ENCODE results near the gene LZTR1. TPM values are rescaled to one million over a fixed set of nuclear protein-coding genes. Genes with fewer than 3 reads are reported as not detected.
A peak's percentile ranks its signal among the peaks of the same experiment; 100 is the strongest.

The LZTR1 gene
- total and polyA plus RNA-seq, 2 experiments from 2014 or later: 41.3 to 50.4 TPM

GRCh38 chr22:20983081-20983771 lies 1.1 kb downstream of the LZTR1 start:
- H3K9me2 ChIP-seq (replicated peaks; ENCODE audit: insufficient read depth): no peaks in the 10 kb centered on the region
- TF ChIP-seq, protein P1, sequence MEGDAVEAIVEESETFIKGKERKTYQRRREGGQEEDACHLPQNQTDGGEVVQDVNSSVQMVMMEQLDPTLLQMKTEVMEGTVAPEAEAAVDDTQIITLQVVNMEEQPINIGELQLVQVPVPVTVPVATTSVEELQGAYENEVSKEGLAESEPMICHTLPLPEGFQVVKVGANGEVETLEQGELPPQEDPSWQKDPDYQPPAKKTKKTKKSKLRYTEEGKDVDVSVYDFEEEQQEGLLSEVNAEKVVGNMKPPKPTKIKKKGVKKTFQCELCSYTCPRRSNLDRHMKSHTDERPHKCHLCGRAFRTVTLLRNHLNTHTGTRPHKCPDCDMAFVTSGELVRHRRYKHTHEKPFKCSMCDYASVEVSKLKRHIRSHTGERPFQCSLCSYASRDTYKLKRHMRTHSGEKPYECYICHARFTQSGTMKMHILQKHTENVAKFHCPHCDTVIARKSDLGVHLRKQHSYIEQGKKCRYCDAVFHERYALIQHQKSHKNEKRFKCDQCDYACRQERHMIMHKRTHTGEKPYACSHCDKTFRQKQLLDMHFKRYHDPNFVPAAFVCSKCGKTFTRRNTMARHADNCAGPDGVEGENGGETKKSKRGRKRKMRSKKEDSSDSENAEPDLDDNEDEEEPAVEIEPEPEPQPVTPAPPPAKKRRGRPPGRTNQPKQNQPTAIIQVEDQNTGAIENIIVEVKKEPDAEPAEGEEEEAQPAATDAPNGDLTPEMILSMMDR (IDR thresholded peaks at IDR 0.05; ENCODE audit: poor library complexity): no peak
- TF ChIP-seq EZH2phosphoT487 (IDR thresholded peaks at IDR 0.05; ENCODE audit: low read depth, severe bottlenecking, unreplicated experiment): no peak
- TF ChIP-seq EZH2 (IDR thresholded peaks at IDR 0.05; ENCODE audit: borderline replicate concordance): no peak
- no peaks in the 10 kb centered on the region for H4K20me1 ChIP-seq (ENCODE audit: insufficient read depth, poor library complexity, severe bottlenecking)
- H3K9me3 ChIP-seq (ENCODE audit: low read depth): no peaks in the 10 kb centered on the region
- H3K4me3 ChIP-seq: peak overlapping the region; percentile 55
- H3K27ac ChIP-seq: no peak overlapping the region
- no peaks in the 10 kb centered on the region for H3K27me3 ChIP-seq
- DNase-seq (ENCODE audit: low spot score): no peak
- H3K4me1 ChIP-seq (ENCODE audit: insufficient read depth): peaks cover 23% of the 10 kb centered on the region
- H3K4me2 ChIP-seq: peak overlapping the region; percentile 88
- peaks cover 18% of the 10 kb centered on the region for H3K79me2 ChIP-seq
- WGBS (ENCODE audit: low lambda C conversion rate, missing lambda C conversion rate): 87% methylated on average over 5 of the region's 5 CpGs
- H2AFZ ChIP-seq: no peak overlapping the region
- H3K36me3 ChIP-seq (replicated peaks; ENCODE audit: insufficient read depth, low read depth): no peaks in the 10 kb centered on the region

DNA sequence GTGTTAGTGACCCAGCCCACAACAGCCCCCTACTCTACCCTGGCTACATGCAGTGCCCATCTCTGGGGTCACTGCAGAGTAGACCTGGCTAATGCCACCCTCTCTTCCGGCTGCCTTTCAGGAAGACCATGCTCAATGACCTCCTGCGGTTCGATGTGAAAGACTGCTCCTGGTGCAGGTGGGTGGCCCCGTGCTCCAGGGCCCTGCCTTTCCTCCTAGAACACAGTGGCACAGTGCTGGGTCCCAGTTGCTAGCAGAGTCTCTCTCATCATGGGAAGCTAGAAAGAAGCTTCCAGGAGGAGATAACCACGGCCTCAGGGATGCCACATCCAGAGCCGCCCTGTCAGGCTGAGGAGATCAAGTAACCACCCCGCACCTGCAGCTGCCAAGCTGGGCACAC lies 3.6 kb downstream of the LZTR1 start:
- no peaks in the 10 kb centered on the region for H3K36me3 ChIP-seq (replicated peaks; ENCODE audit: insufficient read depth, low read depth)
- DNase-seq (ENCODE audit: low spot score): no peak
- H3K27me3 ChIP-seq: no peaks in the 10 kb centered on the region
- TF ChIP-seq, protein P1 (IDR thresholded peaks at IDR 0.05; ENCODE audit: poor library complexity): no peak
- TF ChIP-seq EZH2phosphoT487 (IDR thresholded peaks at IDR 0.05; ENCODE audit: low read depth, severe bottlenecking, unreplicated experiment) (no peak), EZH2 (IDR thresholded peaks at IDR 0.05; ENCODE audit: borderline replicate concordance) (no peak)
- H4K20me1 ChIP-seq (ENCODE audit: insufficient read depth, poor library complexity, severe bottlenecking): no peaks in the 10 kb centered on the region
- no peak overlapping the region for H3K27ac ChIP-seq
- H3K4me1 ChIP-seq (ENCODE audit: insufficient read depth): peaks cover 13% of the 10 kb centered on the region
- H3K4me3 ChIP-seq: no peak overlapping the region
- no peak overlapping the region for H2AFZ ChIP-seq
- H3K4me2 ChIP-seq: no peak overlapping the region
- peaks cover 18% of the 10 kb centered on the region for H3K79me2 ChIP-seq
- no peaks in the 10 kb centered on the region for H3K9me3 ChIP-seq (ENCODE audit: low read depth)
- 95% methylated on average over 7 of the region's 7 CpGs for WGBS (ENCODE audit: low lambda C conversion rate, missing lambda C conversion rate)
- H3K9me2 ChIP-seq (replicated peaks; ENCODE audit: insufficient read depth): no peaks in the 10 kb centered on the region

DNA sequence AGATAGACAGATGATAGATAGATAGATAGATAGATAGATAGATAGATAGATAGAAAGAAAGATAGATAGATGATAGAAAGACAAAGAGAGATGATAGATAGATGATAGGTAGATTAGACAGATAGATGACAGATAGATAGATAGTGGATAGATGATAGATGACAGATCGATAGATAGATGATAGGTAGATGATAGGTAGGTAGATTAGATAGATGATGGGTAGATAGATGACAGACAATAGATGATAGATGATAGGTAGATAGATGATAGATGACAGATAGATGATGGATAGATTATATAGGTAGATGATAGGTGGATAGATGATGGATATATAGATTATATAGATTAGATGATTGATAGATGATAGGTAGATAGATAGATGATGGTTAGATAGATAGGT lies 4.3 kb downstream of the LZTR1 start:
- Histone ChIP-seq H3K79me2 (peaks cover 15% of the 10 kb centered on the region), H3K27ac (no peak overlapping the region), H4K20me1 (ENCODE audit: insufficient read depth, poor library complexity, severe bottlenecking) (no peaks in the 10 kb centered on the region), H3K9me2 (replicated peaks; ENCODE audit: insufficient read depth) (no peaks in the 10 kb centered on the region), H3K9me3 (ENCODE audit: low read depth) (no peaks in the 10 kb centered on the region), H3K4me1 (ENCODE audit: insufficient read depth) (peaks cover 7% of the 10 kb centered on the region), H2AFZ (no peak overlapping the region), H3K36me3 (replicated peaks; ENCODE audit: insufficient read depth, low read depth) (no peaks in the 10 kb centered on the region), H3K4me3 (no peak overlapping the region), H3K27me3 (no peaks in the 10 kb centered on the region), H3K4me2 (no peak overlapping the region)
- DNase-seq (ENCODE audit: low spot score): no peak
- no peak for TF ChIP-seq EZH2phosphoT487 (IDR thresholded peaks at IDR 0.05; ENCODE audit: low read depth, severe bottlenecking, unreplicated experiment)
- TF ChIP-seq EZH2 (IDR thresholded peaks at IDR 0.05; ENCODE audit: borderline replicate concordance): no peak
- TF ChIP-seq, protein P1 (IDR thresholded peaks at IDR 0.05; ENCODE audit: poor library complexity): no peak
- 88% methylated on average over 1 of the region's 1 CpG for WGBS (ENCODE audit: low lambda C conversion rate, missing lambda C conversion rate)

Measured in hepatocyte (in vitro differentiated cells).